ENCODE measurements around the gene ZIK1. TPM values are rescaled to one million over a fixed set of nuclear protein-coding genes. Genes with fewer than 3 reads are reported as not detected.

Gene ZIK1
- total RNA-seq, 1 experiment from 2014 or later: not detected

DNA sequence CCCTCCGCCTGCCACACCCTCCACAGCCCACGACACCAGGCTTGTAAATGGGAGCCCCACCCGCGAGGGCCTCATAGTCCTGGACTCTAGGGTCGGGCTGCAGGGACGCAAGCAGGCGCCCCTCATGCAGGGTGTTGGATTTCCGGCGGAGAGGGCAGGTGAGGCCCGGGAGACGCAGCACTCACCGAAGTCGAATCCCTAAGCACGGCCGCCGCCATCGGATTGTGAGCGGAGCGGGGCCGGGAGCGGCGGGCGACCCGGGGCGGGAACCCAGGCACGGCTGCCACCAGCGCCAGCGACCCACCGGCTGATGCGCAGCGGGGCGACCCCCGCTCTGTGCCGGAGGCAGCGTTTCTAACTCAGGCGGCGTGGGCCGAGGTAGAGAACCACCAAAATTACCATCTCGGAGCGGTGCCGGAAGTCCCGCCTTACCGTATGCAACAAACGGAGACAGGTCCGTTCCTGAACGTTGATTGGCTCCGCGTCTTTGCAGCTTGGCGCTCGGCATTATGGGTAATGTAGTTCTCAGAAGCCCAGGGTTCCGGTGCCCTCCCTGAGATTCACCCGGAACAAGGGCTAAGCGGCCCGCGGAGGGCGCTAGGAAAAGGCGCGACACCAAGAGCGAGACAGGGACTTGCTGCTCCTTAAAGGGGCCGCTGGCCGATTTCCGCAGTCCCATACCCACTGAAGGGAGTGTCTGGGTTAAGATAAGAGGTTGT lies 5.3 kb upstream of the ZIK1 start, which contains the start of gene ZNF416:
Gene ZNF416 (minus strand): TSS at position 425 of the 719 bp plus-strand sequence. CDS start 207 bp downstream, at position 218.
- Histone ChIP-seq H4K20me1 (ENCODE audit: insufficient read depth) (no peaks in the 10 kb centered on the region), H3K9me2 (ENCODE audit: insufficient read depth) (no peaks in the 10 kb centered on the region), H3K27me3 (ENCODE audit: insufficient read depth, low read length) (no peaks in the 10 kb centered on the region), H2AFZ (ENCODE audit: low read depth, low read length, poor library complexity, severe bottlenecking) (peak within 1 kb of the TSS; percentile 78), H3K36me3 (ENCODE audit: control insufficient read depth in 1 of 2, insufficient read depth in 2 of 2, low read length in 2 of 2) (peaks cover 4 to 20% of the 10 kb centered on the region in 2 experiments), H3K9me3 (ENCODE audit: control insufficient read depth in 1 of 2, insufficient read depth in 1 of 2, low read depth in 1 of 2, low read length in 2 of 2) (peaks cover 25 to 32% of the 10 kb centered on the region in 2 experiments; a peak in 3 of 4 replicates), H3K4me3 (replicated peaks in 1 of 2; ENCODE audit: low read depth in 1 of 2, low read length in 2 of 2) (peak within 1 kb of the TSS; percentile 74 to 78), H3K4me1 (ENCODE audit: control insufficient read depth in 1 of 2, insufficient read depth in 2 of 2, low read length in 2 of 2) (peaks cover 2 to 18% of the 10 kb centered on the region in 2 experiments; a peak in 3 of 4 replicates), H3K4me2 (ENCODE audit: low read length) (peak within 1 kb of the TSS; percentile 90), H3K27ac (ENCODE audit: low read depth, low read length) (peak within 1 kb of the TSS; percentile 68), H3K9ac (ENCODE audit: low read length) (peak within 1 kb of the TSS; percentile 59), H3K79me2 (ENCODE audit: insufficient read depth, low read length) (peaks cover 10% of the 10 kb centered on the region; the same call in 1 of the 2 replicates)
- POLR2A ChIA-PET: no interaction called here
- no TSS peak for BruUV-seq (replicated peaks)
- ATAC-seq (peak; percentile 95), DNase-seq (ENCODE audit: low read depth, low spot score) (peak; percentile 99)
- intact Hi-C loops (cut with micrococcal nuclease): loop anchor here (1.0 to 10.0 kb wide), 6 partner anchors 21 to 338 kb away; partner anchors contain the start of genes ZNF134, ZNF17, ZNF417 and ZNF530
- CTCF ChIA-PET: no interaction called here
- TF ChIP-seq CBX3 (IDR thresholded peaks at IDR 0.05; ENCODE audit: low read depth) (peak; percentile 84), RAD21 (IDR thresholded peaks at IDR 0.05; ENCODE audit: low read depth) (0 out of 2 replicates have a peak, but pooled peaks have one; percentile 31), SRF (IDR thresholded peaks at IDR 0.05; ENCODE audit: low read depth) (peak; percentile 42; the same call in 1 of the 2 replicates), EZH2phosphoT487 (IDR thresholded peaks at IDR 0.05; ENCODE audit: borderline replicate concordance) (no peak), ELF1 (IDR thresholded peaks at IDR 0.05; ENCODE audit: borderline replicate concordance, low read depth) (peak; percentile 87), ZFX (IDR thresholded peaks at IDR 0.05) (peak; percentile 34; the same call in 1 of the 2 replicates), SIN3A (IDR thresholded peaks at IDR 0.05; ENCODE audit: low read depth) (peak; percentile 30; the same call in 1 of the 2 replicates), JUND (IDR thresholded peaks at IDR 0.05) (no peak), SP1 (IDR thresholded peaks at IDR 0.05; ENCODE audit: low read depth) (peak; percentile 89), FOSL1 (IDR thresholded peaks at IDR 0.05; ENCODE audit: low read depth) (no peak), TCF7L2 (IDR thresholded peaks at IDR 0.05; ENCODE audit: borderline replicate concordance, extremely low read depth, insufficient read depth, insufficient read length) (peak; percentile 34)
- TF ChIP-seq, protein P1, sequence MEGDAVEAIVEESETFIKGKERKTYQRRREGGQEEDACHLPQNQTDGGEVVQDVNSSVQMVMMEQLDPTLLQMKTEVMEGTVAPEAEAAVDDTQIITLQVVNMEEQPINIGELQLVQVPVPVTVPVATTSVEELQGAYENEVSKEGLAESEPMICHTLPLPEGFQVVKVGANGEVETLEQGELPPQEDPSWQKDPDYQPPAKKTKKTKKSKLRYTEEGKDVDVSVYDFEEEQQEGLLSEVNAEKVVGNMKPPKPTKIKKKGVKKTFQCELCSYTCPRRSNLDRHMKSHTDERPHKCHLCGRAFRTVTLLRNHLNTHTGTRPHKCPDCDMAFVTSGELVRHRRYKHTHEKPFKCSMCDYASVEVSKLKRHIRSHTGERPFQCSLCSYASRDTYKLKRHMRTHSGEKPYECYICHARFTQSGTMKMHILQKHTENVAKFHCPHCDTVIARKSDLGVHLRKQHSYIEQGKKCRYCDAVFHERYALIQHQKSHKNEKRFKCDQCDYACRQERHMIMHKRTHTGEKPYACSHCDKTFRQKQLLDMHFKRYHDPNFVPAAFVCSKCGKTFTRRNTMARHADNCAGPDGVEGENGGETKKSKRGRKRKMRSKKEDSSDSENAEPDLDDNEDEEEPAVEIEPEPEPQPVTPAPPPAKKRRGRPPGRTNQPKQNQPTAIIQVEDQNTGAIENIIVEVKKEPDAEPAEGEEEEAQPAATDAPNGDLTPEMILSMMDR (IDR thresholded peaks at IDR 0.05 in 2 of 3, conservative IDR thresholded peaks at IDR 0.05 in 1 of 3; ENCODE audit: borderline replicate concordance in 1 of 3, insufficient read depth in 1 of 3, low read depth in 2 of 3, low read length in 2 of 3): 0 out of 6 replicates have a peak, but pooled peaks of 2 of the 3 experiments have one; percentile 9 to 12
- TF ChIP-seq, protein P2, sequence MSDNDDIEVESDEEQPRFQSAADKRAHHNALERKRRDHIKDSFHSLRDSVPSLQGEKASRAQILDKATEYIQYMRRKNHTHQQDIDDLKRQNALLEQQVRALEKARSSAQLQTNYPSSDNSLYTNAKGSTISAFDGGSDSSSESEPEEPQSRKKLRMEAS (IDR thresholded peaks at IDR 0.05): peak; percentile 79
- TF ChIP-seq, protein P3, sequence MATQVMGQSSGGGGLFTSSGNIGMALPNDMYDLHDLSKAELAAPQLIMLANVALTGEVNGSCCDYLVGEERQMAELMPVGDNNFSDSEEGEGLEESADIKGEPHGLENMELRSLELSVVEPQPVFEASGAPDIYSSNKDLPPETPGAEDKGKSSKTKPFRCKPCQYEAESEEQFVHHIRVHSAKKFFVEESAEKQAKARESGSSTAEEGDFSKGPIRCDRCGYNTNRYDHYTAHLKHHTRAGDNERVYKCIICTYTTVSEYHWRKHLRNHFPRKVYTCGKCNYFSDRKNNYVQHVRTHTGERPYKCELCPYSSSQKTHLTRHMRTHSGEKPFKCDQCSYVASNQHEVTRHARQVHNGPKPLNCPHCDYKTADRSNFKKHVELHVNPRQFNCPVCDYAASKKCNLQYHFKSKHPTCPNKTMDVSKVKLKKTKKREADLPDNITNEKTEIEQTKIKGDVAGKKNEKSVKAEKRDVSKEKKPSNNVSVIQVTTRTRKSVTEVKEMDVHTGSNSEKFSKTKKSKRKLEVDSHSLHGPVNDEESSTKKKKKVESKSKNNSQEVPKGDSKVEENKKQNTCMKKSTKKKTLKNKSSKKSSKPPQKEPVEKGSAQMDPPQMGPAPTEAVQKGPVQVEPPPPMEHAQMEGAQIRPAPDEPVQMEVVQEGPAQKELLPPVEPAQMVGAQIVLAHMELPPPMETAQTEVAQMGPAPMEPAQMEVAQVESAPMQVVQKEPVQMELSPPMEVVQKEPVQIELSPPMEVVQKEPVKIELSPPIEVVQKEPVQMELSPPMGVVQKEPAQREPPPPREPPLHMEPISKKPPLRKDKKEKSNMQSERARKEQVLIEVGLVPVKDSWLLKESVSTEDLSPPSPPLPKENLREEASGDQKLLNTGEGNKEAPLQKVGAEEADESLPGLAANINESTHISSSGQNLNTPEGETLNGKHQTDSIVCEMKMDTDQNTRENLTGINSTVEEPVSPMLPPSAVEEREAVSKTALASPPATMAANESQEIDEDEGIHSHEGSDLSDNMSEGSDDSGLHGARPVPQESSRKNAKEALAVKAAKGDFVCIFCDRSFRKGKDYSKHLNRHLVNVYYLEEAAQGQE (IDR thresholded peaks at IDR 0.05; ENCODE audit: low read depth): no peak
- TF ChIP-seq, protein P4, sequence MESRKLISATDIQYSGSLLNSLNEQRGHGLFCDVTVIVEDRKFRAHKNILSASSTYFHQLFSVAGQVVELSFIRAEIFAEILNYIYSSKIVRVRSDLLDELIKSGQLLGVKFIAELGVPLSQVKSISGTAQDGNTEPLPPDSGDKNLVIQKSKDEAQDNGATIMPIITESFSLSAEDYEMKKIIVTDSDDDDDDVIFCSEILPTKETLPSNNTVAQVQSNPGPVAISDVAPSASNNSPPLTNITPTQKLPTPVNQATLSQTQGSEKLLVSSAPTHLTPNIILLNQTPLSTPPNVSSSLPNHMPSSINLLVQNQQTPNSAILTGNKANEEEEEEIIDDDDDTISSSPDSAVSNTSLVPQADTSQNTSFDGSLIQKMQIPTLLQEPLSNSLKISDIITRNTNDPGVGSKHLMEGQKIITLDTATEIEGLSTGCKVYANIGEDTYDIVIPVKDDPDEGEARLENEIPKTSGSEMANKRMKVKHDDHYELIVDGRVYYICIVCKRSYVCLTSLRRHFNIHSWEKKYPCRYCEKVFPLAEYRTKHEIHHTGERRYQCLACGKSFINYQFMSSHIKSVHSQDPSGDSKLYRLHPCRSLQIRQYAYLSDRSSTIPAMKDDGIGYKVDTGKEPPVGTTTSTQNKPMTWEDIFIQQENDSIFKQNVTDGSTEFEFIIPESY (IDR thresholded peaks at IDR 0.05; ENCODE audit: extremely low read depth, insufficient replicate concordance, low read length): peak; percentile 22
- RAD21 ChIA-PET (ENCODE audit: low non-redundant PET in 1 of 2, low total read pairs in 2 of 2, uncharacterized antibody in 2 of 2, unreplicated experiment in 2 of 2): interaction anchor here in 1 of 2 experiments (0.6 kb wide), 1 partner anchor 178 kb away, joined by 3 read pairs; no protein-coding TSS in a partner anchor
